HepG2 (cell line): ENCODE data around the gene PODN. TPM values are rescaled to one million over a fixed set of nuclear protein-coding genes. Genes with fewer than 3 reads are reported as not detected.

Source experiments
- FUBP1 ChIP-seq: sonication (generic); formaldehyde crosslinking; IDR thresholded peaks from 2 replicates; pipeline ENCODE4 v1.5.1; 2020; ENCODE audit warnings: missing genetic modification reagents, mild to moderate bottlenecking, borderline replicate concordance
- MNT ChIP-seq: fragments of 450-650 bp; IDR thresholded peaks from 2 replicates; pipeline ENCODE4 v1.6.1; 2016
- MTA1 ChIP-seq: sonication (generic); formaldehyde crosslinking; IDR thresholded peaks from 2 replicates; pipeline ENCODE4 v1.4.0; 2020; ENCODE audit warnings: missing genetic modification reagents, mild to moderate bottlenecking, borderline replicate concordance
- PRDM10 ChIP-seq: sonication (generic); formaldehyde crosslinking; IDR thresholded peaks from 2 replicates; pipeline ENCODE4 v1.4.0; 2020; ENCODE audit warnings: low read depth, missing genetic modification reagents
- RFXANK ChIP-seq: IDR thresholded peaks from 2 replicates; pipeline ENCODE4 v1.6.1; 2016
- ZBTB2 ChIP-seq: sonication (generic); formaldehyde crosslinking; IDR thresholded peaks from 2 replicates; pipeline ENCODE4 v1.8.0; 2022; ENCODE audit warnings: low read depth, missing genetic modification reagents
- ZFP36L2 ChIP-seq: sonication (generic); formaldehyde crosslinking; IDR thresholded peaks from 2 replicates; pipeline ENCODE4 v1.4.0; 2020; ENCODE audit warnings: missing genetic modification reagents
- ZNF274 ChIP-seq: sonication (generic); formaldehyde crosslinking; IDR thresholded peaks from 2 replicates; pipeline ENCODE4 v1.5.1; 2020; ENCODE audit warnings: mild to moderate bottlenecking, missing genetic modification reagents
- ZNF691 ChIP-seq: sonication (generic); formaldehyde crosslinking; IDR thresholded peaks from 2 replicates; pipeline ENCODE4 v1.4.0; 2020; ENCODE audit warnings: missing genetic modification reagents, low read depth, mild to moderate bottlenecking, borderline replicate concordance
- polyA plus RNA-seq, 8 experiments: library from polyadenylated mRNA; depleted of rRNA in 3 of 8; stranded (reverse) in 7 of 8; unstranded in 1 of 8; fragments of >200 nt; fragmentation: Illumina TruSeq in 4 of 8; extraction: Trizol in 4 of 8; gene quantifications; 2 replicates each; pipeline versions ENCODE4 v1.2.1 to v1.2.3, GENCODE V29; 2011 to 2016; ENCODE audit warnings: low read depth in 4 of 8, missing spikeins in 1 of 8, mixed read lengths in 1 of 8; ENCODE audit not compliant: insufficient read depth in 1 of 8
- total RNA-seq, 5 experiments: library from RNA; depleted of rRNA; stranded (reverse); fragments of >200 nt; fragmentation: Illumina TruSeq; extraction: Trizol; gene quantifications; 2 replicates each; pipeline ENCODE4 v1.2.3, GENCODE V29; 2016; ENCODE audit warnings: low read depth in 1 of 5

Gene PODN
- total and polyA plus RNA-seq, 2 of the 13 experiments (the other 11 are each of a cell fraction or from before 2014, with no cell fraction given) = 0.13 TPM; not detected in 1

- peak; percentile 57 for TF ChIP-seq MNT
- TF ChIP-seq PRDM10 (CRISPR knock-in tag) = no peak
- no peak for TF ChIP-seq ZBTB2 (CRISPR knock-in tag)
- no peak for TF ChIP-seq ZNF274 (CRISPR knock-in tag)
- no peak for TF ChIP-seq FUBP1
- TF ChIP-seq MTA1 (CRISPR knock-in tag) = no peak
- no peak for TF ChIP-seq ZNF691
- TF ChIP-seq RFXANK = no peak
- TF ChIP-seq ZFP36L2 (CRISPR knock-in tag) = no peak
Observed at GRCh38 chr1:53110370-53111072, 48.5 kb downstream of the PODN start (continued).
